NCI-H1092 (cell line): ENCODE measurements around the gene CER1.
A peak's percentile ranks its signal among the peaks of the same experiment; 100 is the strongest.

Experiments
- DNase-seq: peaks from one replicate; lab custom pipeline; 2025; lab: John Stamatoyannopoulos, UW

Gene CER1

GRCh38 chr9:14722391-14723035, at the start of gene CER1:
CER1 (minus strand) TSS chr9:14722733; CDS start chr9:14722672, 61 bp downstream.
- DNase-seq, result peak; percentile 68

- DNase-seq, result no peak
These were observed 48.1 kb upstream of the CER1 start for GRCh38 chr9:14770592-14770991.

- DNase-seq, result peak; percentile 68
These were observed 46.7 kb upstream of the CER1 start for GRCh38 chr9:14769230-14769571.

GRCh38 chr9:14768405-14769229, 46.1 kb upstream of the CER1 start:
- peak; percentile 55 for DNase-seq

GRCh38 chr9:14766299-14766698, 43.8 kb upstream of the CER1 start:
- DNase-seq, result no peak

GRCh38 chr9:14761584-14761983, 39.1 kb upstream of the CER1 start:
- no peak for DNase-seq

- DNase-seq, result no peak
These were observed 37.5 kb upstream of the CER1 start for GRCh38 chr9:14760060-14760459.

GRCh38 chr9:14756291-14756690, 33.8 kb upstream of the CER1 start:
- no peak for DNase-seq

- no peak for DNase-seq
These were observed 30.3 kb upstream of the CER1 start for GRCh38 chr9:14752871-14753270.

- DNase-seq, result peak; percentile 31
These were observed 29.7 kb upstream of the CER1 start for GRCh38 chr9:14752271-14752670.

- DNase-seq, result no peak
These were observed 28.3 kb upstream of the CER1 start for GRCh38 chr9:14750821-14751220.

- no peak for DNase-seq
These were observed 27.2 kb upstream of the CER1 start for GRCh38 chr9:14749741-14750211.

- no peak for DNase-seq
These were observed 25.8 kb upstream of the CER1 start for GRCh38 chr9:14748373-14748772.

GRCh38 chr9:14747111-14747510, 24.6 kb upstream of the CER1 start:
- DNase-seq, result no peak

GRCh38 chr9:14746626-14747025, 24.1 kb upstream of the CER1 start:
- no peak for DNase-seq

GRCh38 chr9:14744768-14745167, 22.2 kb upstream of the CER1 start:
- DNase-seq, result no peak

- DNase-seq, result no peak
These were observed 18.8 kb upstream of the CER1 start for GRCh38 chr9:14741369-14741768.

GRCh38 chr9:14733133-14733532, 10.6 kb upstream of the CER1 start:
- no peak for DNase-seq

- no peak for DNase-seq
These were observed 8.9 kb upstream of the CER1 start for GRCh38 chr9:14731294-14731981.

- DNase-seq, result no peak
These were observed 7.9 kb upstream of the CER1 start for GRCh38 chr9:14730461-14730898.

GRCh38 chr9:14723301-14723700, 768 bp upstream of the CER1 start:
- DNase-seq, result no peak

- DNase-seq, result no peak
These were observed 3.2 kb downstream of the CER1 start for GRCh38 chr9:14719231-14719923.
